A673 (cell line): ENCODE data around the gene CYBC1.

Experiments used
- EZH2 ChIP-seq: fragments of 200-600 bp; sonication (generic); IDR thresholded peaks from 2 replicates; pipeline ENCODE4 v1.6.1; 2017; ENCODE audit warnings: borderline replicate concordance, low read depth, mild to moderate bottlenecking, mixed read lengths, antibody characterized with exemption, low read length; ENCODE audit not compliant: poor library complexity, severe bottlenecking
- TF ChIP-seq, protein P1 (sequence below): fragments of 300-800, 200-600 bp; sonication (generic); conservative IDR thresholded peaks from 2 replicates; pipeline ENCODE4 v1.5.1; 2017; ENCODE audit warnings: low read depth, mild to moderate bottlenecking, antibody characterized with exemption, low read length, moderate library complexity, mixed read lengths

GRCh38 chr17:82444284-82444893 lies 6.2 kb downstream of the CYBC1 start:
- TF ChIP-seq, protein P1, sequence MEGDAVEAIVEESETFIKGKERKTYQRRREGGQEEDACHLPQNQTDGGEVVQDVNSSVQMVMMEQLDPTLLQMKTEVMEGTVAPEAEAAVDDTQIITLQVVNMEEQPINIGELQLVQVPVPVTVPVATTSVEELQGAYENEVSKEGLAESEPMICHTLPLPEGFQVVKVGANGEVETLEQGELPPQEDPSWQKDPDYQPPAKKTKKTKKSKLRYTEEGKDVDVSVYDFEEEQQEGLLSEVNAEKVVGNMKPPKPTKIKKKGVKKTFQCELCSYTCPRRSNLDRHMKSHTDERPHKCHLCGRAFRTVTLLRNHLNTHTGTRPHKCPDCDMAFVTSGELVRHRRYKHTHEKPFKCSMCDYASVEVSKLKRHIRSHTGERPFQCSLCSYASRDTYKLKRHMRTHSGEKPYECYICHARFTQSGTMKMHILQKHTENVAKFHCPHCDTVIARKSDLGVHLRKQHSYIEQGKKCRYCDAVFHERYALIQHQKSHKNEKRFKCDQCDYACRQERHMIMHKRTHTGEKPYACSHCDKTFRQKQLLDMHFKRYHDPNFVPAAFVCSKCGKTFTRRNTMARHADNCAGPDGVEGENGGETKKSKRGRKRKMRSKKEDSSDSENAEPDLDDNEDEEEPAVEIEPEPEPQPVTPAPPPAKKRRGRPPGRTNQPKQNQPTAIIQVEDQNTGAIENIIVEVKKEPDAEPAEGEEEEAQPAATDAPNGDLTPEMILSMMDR: no peak
- TF ChIP-seq EZH2: no peak
